Fibroblast of lung (primary cell): ENCODE measurements around the gene PROB1.

Experiments used
- EZH2 ChIP-seq: IDR thresholded peaks from 2 replicates; pipeline ENCODE4 v1.5.1; 2012; ENCODE audit warnings: low read length, control low read depth, mild to moderate bottlenecking; ENCODE audit errors: missing control alignments
- TF ChIP-seq, protein P1 (sequence below), 2 donors: IDR thresholded peaks in 1 of 2; conservative IDR thresholded peaks in 1 of 2; 1 replicate in 1 of 2; 2 replicates in 1 of 2; pipeline ENCODE4 v1.5.1; 2011 to 2012; ENCODE audit warnings: low read length in 2 of 2, control low read depth in 1 of 2, inconsistent platforms in 1 of 2, low read depth in 1 of 2, mild to moderate bottlenecking in 1 of 2

DNA sequence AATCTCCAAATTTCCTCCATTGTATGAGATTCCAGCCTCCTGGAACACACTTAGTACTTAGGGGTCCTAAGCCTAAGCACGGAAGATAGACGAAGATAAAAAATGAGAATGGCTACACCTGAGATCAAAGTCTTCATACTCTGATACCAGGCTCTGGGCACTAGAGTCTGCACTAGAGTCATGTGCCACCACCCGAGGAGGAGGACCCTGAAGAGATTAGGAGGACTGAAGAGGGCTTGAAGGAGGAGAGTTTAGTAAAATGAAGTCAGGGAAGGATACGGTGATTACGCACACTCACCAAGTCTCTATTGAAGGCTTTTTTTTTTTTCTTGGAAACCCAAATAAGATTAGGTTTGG, 9.6 kb upstream of the PROB1 start:
- TF ChIP-seq, protein P1, sequence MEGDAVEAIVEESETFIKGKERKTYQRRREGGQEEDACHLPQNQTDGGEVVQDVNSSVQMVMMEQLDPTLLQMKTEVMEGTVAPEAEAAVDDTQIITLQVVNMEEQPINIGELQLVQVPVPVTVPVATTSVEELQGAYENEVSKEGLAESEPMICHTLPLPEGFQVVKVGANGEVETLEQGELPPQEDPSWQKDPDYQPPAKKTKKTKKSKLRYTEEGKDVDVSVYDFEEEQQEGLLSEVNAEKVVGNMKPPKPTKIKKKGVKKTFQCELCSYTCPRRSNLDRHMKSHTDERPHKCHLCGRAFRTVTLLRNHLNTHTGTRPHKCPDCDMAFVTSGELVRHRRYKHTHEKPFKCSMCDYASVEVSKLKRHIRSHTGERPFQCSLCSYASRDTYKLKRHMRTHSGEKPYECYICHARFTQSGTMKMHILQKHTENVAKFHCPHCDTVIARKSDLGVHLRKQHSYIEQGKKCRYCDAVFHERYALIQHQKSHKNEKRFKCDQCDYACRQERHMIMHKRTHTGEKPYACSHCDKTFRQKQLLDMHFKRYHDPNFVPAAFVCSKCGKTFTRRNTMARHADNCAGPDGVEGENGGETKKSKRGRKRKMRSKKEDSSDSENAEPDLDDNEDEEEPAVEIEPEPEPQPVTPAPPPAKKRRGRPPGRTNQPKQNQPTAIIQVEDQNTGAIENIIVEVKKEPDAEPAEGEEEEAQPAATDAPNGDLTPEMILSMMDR (conservative IDR thresholded peaks at IDR 0.05 in 1 of 2, IDR thresholded peaks at IDR 0.05 in 1 of 2; ENCODE audit: low read depth in 1 of 2, low read length in 2 of 2): no peak
- no peak for TF ChIP-seq EZH2
